ENCODE results near the gene ARHGAP15. TPM values are rescaled to one million over a fixed set of nuclear protein-coding genes. Genes with fewer than 3 reads are reported as not detected.
A peak's percentile ranks its signal among the peaks of the same experiment; 100 is the strongest.

Gene ARHGAP15
- total and polyA plus RNA-seq, 4 experiments from 2014 or later, result 218 to 524 (median 365) TPM

- peaks cover 44 to 62% of the 10 kb centered on the region in 2 donors for H3K36me3 Mint-ChIP-seq
- no peaks in the 10 kb centered on the region for H3K27me3 Mint-ChIP-seq
- H3K27ac Mint-ChIP-seq, result peak overlapping the region in 1 of 7 donors; percentile 60
- H3K4me1 Mint-ChIP-seq, result peaks cover 43 to 75% (median 62%) of the 10 kb centered on the region in 4 donors
- DNase-seq, result no peak
- intact Hi-C loops (cut with micrococcal nuclease), result no loop called here
- peaks cover 17% of the 10 kb centered on the region for H3K4me1 ChIP-seq (ENCODE audit: insufficient read depth, low read length)
- H3K9me3 Mint-ChIP-seq, result no peaks in the 10 kb centered on the region
- H3K36me3 ChIP-seq (ENCODE audit: insufficient read depth, low read length), result peaks cover 8% of the 10 kb centered on the region
- POLR2A ChIA-PET (ENCODE audit: partially characterized antibody), result no interaction called here
- H3K27ac ChIP-seq (ENCODE audit: low read depth, low read length), result no peak overlapping the region
- CTCF ChIA-PET (ENCODE audit: partially characterized antibody), result no interaction called here
- no peaks in the 10 kb centered on the region for H3K27me3 ChIP-seq (ENCODE audit: insufficient read depth, low read length)
- H3K9me3 ChIP-seq (ENCODE audit: control insufficient read depth in 1 of 2, low read length in 2 of 2), result no peaks in the 10 kb centered on the region
- H3K4me3 ChIP-seq (ENCODE audit: low read length in 2 of 2), result no peak overlapping the region
- no peak overlapping the region for H3K4me3 Mint-ChIP-seq
Measured at GRCh38 chr2:143608758-143609157, 479.5 kb downstream of the ARHGAP15 start.

GRCh38 chr2:143611336-143611735 lies 482.1 kb downstream of the ARHGAP15 start:
- Histone ChIP-seq H3K27ac (ENCODE audit: low read depth, low read length) (no peak overlapping the region), H3K36me3 (ENCODE audit: insufficient read depth, low read length) (peaks cover 9% of the 10 kb centered on the region), H3K9me3 (ENCODE audit: control insufficient read depth in 1 of 2, low read length in 2 of 2) (no peaks in the 10 kb centered on the region), H3K4me3 (ENCODE audit: low read length in 2 of 2) (no peak overlapping the region), H3K4me1 (ENCODE audit: insufficient read depth, low read length) (peaks cover 24% of the 10 kb centered on the region), H3K27me3 (ENCODE audit: insufficient read depth, low read length) (no peaks in the 10 kb centered on the region)
- intact Hi-C loops (cut with micrococcal nuclease), result no loop called here
- Mint-ChIP-seq H3K9me3 (no peaks in the 10 kb centered on the region), H3K4me1 (peaks cover 52 to 77% (median 65%) of the 10 kb centered on the region in 4 donors), H3K27me3 (no peaks in the 10 kb centered on the region), H3K36me3 (peaks cover 51 to 65% of the 10 kb centered on the region in 2 donors), H3K27ac (peak overlapping the region in 4 of 7 donors; percentile 18 to 37 (median 25)), H3K4me3 (no peak overlapping the region)
- no peak for DNase-seq
- CTCF ChIA-PET (ENCODE audit: partially characterized antibody), result no interaction called here
- POLR2A ChIA-PET (ENCODE audit: partially characterized antibody), result interaction anchor here (0.6 kb wide), 1 partner anchor 129 kb away, joined by 3 read pairs; no protein-coding TSS in a partner anchor

- Histone ChIP-seq H3K27me3 (ENCODE audit: insufficient read depth, low read length) (no peaks in the 10 kb centered on the region), H3K4me1 (ENCODE audit: insufficient read depth, low read length) (peaks cover 12% of the 10 kb centered on the region), H3K27ac (ENCODE audit: low read depth, low read length) (no peak overlapping the region), H3K9me3 (ENCODE audit: control insufficient read depth in 1 of 2, low read length in 2 of 2) (no peaks in the 10 kb centered on the region), H3K36me3 (ENCODE audit: insufficient read depth, low read length) (peaks cover 4% of the 10 kb centered on the region), H3K4me3 (ENCODE audit: low read length in 2 of 2) (no peak overlapping the region)
- peaks cover 35 to 71% (median 52%) of the 10 kb centered on the region in 4 donors for H3K4me1 Mint-ChIP-seq
- intact Hi-C loops (cut with micrococcal nuclease), result no loop called here
- no peaks in the 10 kb centered on the region for H3K9me3 Mint-ChIP-seq
- POLR2A ChIA-PET (ENCODE audit: partially characterized antibody), result no interaction called here
- H3K36me3 Mint-ChIP-seq, result peaks cover 44 to 64% of the 10 kb centered on the region in 2 donors
- H3K27me3 Mint-ChIP-seq, result no peaks in the 10 kb centered on the region
- H3K27ac Mint-ChIP-seq, result peak overlapping the region in 2 of 7 donors; percentile 51 to 73
- DNase-seq, result no peak
- H3K4me3 Mint-ChIP-seq, result no peak overlapping the region
- CTCF ChIA-PET (ENCODE audit: partially characterized antibody), result no interaction called here
Measured at GRCh38 chr2:143615562-143615961, 486.3 kb downstream of the ARHGAP15 start.

GRCh38 chr2:143616452-143616851 lies 487.2 kb downstream of the ARHGAP15 start:
- Mint-ChIP-seq H3K27ac (peak overlapping the region in 3 of 7 donors; percentile 23 to 51 (median 44)), H3K4me1 (peaks cover 30 to 68% (median 46%) of the 10 kb centered on the region in 4 donors), H3K27me3 (no peaks in the 10 kb centered on the region), H3K4me3 (peak overlapping the region in 1 of 8 donors; percentile 23), H3K9me3 (no peaks in the 10 kb centered on the region), H3K36me3 (peaks cover 40 to 63% of the 10 kb centered on the region in 2 donors)
- no peaks in the 10 kb centered on the region for H3K27me3 ChIP-seq (ENCODE audit: insufficient read depth, low read length)
- peaks cover 4% of the 10 kb centered on the region for H3K36me3 ChIP-seq (ENCODE audit: insufficient read depth, low read length)
- ChIA-PET POLR2A (ENCODE audit: partially characterized antibody) (no interaction called here), CTCF (ENCODE audit: partially characterized antibody) (no interaction called here)
- intact Hi-C loops (cut with micrococcal nuclease), result no loop called here
- H3K4me1 ChIP-seq (ENCODE audit: insufficient read depth, low read length), result peaks cover 12% of the 10 kb centered on the region
- H3K27ac ChIP-seq (ENCODE audit: low read depth, low read length), result no peak overlapping the region
- H3K9me3 ChIP-seq (ENCODE audit: control insufficient read depth in 1 of 2, low read length in 2 of 2), result no peaks in the 10 kb centered on the region
- DNase-seq, result no peak
- H3K4me3 ChIP-seq (ENCODE audit: low read length in 2 of 2), result no peak overlapping the region

- Histone ChIP-seq H3K4me3 (ENCODE audit: low read length in 2 of 2) (no peak overlapping the region), H3K9me3 (ENCODE audit: control insufficient read depth in 1 of 2, low read length in 2 of 2) (no peaks in the 10 kb centered on the region), H3K27ac (ENCODE audit: low read depth, low read length) (no peak overlapping the region), H3K36me3 (ENCODE audit: insufficient read depth, low read length) (peaks cover 6% of the 10 kb centered on the region), H3K4me1 (ENCODE audit: insufficient read depth, low read length) (peaks cover 12% of the 10 kb centered on the region), H3K27me3 (ENCODE audit: insufficient read depth, low read length) (no peaks in the 10 kb centered on the region)
- H3K4me3 Mint-ChIP-seq, result no peak overlapping the region
- DNase-seq, result no peak
- intact Hi-C loops (cut with micrococcal nuclease), result no loop called here
- ChIA-PET CTCF (ENCODE audit: partially characterized antibody) (no interaction called here), POLR2A (ENCODE audit: partially characterized antibody) (interaction anchor here (1.3 kb wide), 1 partner anchor 12 kb away, joined by 3 read pairs; no protein-coding TSS in a partner anchor)
- H3K9me3 Mint-ChIP-seq, result peaks cover 0 to 1% (median 0%) of the 10 kb centered on the region in 8 donors
- no peaks in the 10 kb centered on the region for H3K27me3 Mint-ChIP-seq
- H3K4me1 Mint-ChIP-seq, result peaks cover 26 to 53% (median 37%) of the 10 kb centered on the region in 4 donors
- H3K27ac Mint-ChIP-seq, result peak overlapping the region in 4 of 7 donors; percentile 8 to 36 (median 23)
- H3K36me3 Mint-ChIP-seq, result peaks cover 46 to 64% of the 10 kb centered on the region in 2 donors
Measured at GRCh38 chr2:143617803-143618415, 488.7 kb downstream of the ARHGAP15 start.

GRCh38 chr2:143622106-143622505 lies 492.9 kb downstream of the ARHGAP15 start:
- POLR2A ChIA-PET (ENCODE audit: partially characterized antibody), result no interaction called here
- H3K4me1 ChIP-seq (ENCODE audit: insufficient read depth, low read length), result no peaks in the 10 kb centered on the region
- peaks cover 6 to 27% (median 11%) of the 10 kb centered on the region in 4 donors for H3K4me1 Mint-ChIP-seq

GRCh38 chr2:143623231-143623908 lies 494.2 kb downstream of the ARHGAP15 start:
- peak overlapping the region in 2 of 7 donors; percentile 47 to 77 for H3K27ac Mint-ChIP-seq
- H3K27ac ChIP-seq (ENCODE audit: low read depth, low read length), result no peak overlapping the region
- peaks cover 8 to 26% (median 11%) of the 10 kb centered on the region in 4 donors for H3K4me1 Mint-ChIP-seq
- H3K36me3 ChIP-seq (ENCODE audit: insufficient read depth, low read length), result peaks cover 34% of the 10 kb centered on the region
- POLR2A ChIA-PET (ENCODE audit: partially characterized antibody), result no interaction called here
- DNase-seq, result no peak
- no peaks in the 10 kb centered on the region for H3K27me3 Mint-ChIP-seq
- H3K4me3 ChIP-seq (ENCODE audit: low read length in 2 of 2), result no peak overlapping the region
- no peaks in the 10 kb centered on the region for H3K4me1 ChIP-seq (ENCODE audit: insufficient read depth, low read length)
- H3K36me3 Mint-ChIP-seq, result peaks cover 73 to 74% of the 10 kb centered on the region in 2 donors
- CTCF ChIA-PET (ENCODE audit: partially characterized antibody), result no interaction called here
- H3K9me3 ChIP-seq (ENCODE audit: control insufficient read depth in 1 of 2, low read length in 2 of 2), result no peaks in the 10 kb centered on the region
- peak overlapping the region in 1 of 8 donors; percentile 13 for H3K4me3 Mint-ChIP-seq
- H3K27me3 ChIP-seq (ENCODE audit: insufficient read depth, low read length), result no peaks in the 10 kb centered on the region
- intact Hi-C loops (cut with micrococcal nuclease), result no loop called here
- H3K9me3 Mint-ChIP-seq, result peaks cover 0 to 2% (median 0%) of the 10 kb centered on the region in 8 donors

More at GRCh38 chr2:143622106-143622505, 492.9 kb downstream of the ARHGAP15 start:
- Mint-ChIP-seq H3K36me3 (peaks cover 68 to 74% of the 10 kb centered on the region in 2 donors), H3K9me3 (peaks cover 0 to 2% (median 0%) of the 10 kb centered on the region in 8 donors), H3K4me3 (no peak overlapping the region), H3K27ac (peak overlapping the region in 1 of 7 donors; percentile 31), H3K27me3 (no peaks in the 10 kb centered on the region)
- CTCF ChIA-PET (ENCODE audit: partially characterized antibody), result no interaction called here
- Histone ChIP-seq H3K36me3 (ENCODE audit: insufficient read depth, low read length) (peaks cover 34% of the 10 kb centered on the region), H3K27me3 (ENCODE audit: insufficient read depth, low read length) (no peaks in the 10 kb centered on the region), H3K4me3 (ENCODE audit: low read length in 2 of 2) (no peak overlapping the region), H3K9me3 (ENCODE audit: control insufficient read depth in 1 of 2, low read length in 2 of 2) (no peaks in the 10 kb centered on the region), H3K27ac (ENCODE audit: low read depth, low read length) (no peak overlapping the region)
- DNase-seq, result no peak
- intact Hi-C loops (cut with micrococcal nuclease), result no loop called here

All from CD4-positive, alpha-beta memory T cell (primary cell).